Activated CD4-positive, alpha-beta T cell treated with anti-CD3 and anti-CD28 coated beads for 1 hour (primary cell): ENCODE data around the gene GRK5.

ENCODE experiments used
- DNase-seq: peaks from one replicate; pipeline ENCODE4 v3.0.0-alpha.2; 2020

GRK5 gene

DNA sequence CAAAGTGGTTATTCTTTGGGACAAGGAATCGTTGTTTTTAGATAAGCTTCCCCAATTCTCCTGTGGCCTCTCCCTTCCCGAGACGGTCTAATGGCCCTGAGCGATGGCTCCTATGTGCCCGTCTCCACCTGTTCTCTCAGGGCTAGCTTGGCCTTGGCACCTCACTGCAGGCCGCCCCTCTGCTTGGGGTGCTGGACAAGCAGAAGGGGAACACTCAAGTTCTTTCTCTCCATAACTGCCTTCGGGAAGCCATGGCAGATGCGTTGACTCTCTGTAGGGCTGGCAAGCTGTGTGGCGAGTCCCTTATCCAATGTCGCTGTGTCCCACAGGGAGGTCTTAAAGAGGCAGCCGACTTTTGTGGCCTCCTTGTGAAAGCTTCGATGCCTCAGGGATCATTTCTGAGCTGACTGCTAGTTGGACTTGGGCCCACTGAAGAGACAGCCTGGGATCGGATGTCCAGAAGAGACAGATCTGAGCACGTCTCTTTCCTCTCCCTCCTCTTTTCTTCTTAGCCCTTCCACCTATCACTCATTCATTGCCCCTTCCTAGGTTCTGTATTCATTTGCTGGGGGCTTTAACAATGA lies 70.8 kb downstream of the GRK5 start:
- DNase-seq = no peak

DNA sequence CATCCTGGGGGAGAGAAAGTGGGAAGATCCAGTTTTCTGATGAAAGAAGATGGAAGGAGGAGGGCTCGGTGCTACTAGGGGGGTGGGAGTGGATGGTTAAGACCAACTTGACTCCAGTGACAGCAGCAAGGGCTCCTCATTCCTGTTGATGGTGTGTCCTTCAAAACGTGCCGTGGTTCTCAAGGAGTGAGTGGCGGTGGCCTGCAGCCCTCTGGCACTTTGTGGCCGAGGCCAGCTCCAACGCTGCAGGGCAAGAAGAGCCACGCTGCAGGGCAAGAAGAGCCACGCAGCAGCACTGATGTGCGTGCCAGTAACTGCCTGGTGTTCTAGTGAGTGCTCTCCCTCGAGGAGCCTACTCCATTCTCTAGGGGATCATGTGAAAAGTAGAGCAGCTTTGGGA lies 72.1 kb downstream of the GRK5 start:
- no peak for DNase-seq

DNA sequence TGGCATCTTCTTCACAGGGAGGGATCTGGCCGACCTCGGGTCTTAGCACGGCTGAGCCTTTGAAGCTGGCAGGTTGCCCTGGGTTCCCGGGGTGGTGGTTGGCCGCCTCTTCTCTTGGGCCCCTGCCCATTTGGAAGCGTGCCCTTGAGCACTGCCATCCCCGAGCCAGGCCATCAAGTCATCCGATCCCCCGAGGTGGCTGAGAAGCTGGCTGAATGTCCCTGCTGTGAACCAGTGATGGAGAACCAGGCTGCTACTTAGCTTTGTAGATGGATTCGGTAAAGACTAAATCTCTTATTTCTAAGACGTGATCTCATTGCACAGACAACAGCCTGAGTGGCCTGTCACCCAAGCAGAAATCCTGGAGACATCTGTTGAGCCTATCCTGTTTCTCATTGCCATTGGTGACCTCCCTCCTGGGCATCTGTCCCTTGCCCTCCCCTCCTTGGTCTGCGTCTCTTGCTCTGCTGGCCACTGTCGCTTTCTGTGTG lies 74.3 kb downstream of the GRK5 start:
- no peak for DNase-seq

DNA sequence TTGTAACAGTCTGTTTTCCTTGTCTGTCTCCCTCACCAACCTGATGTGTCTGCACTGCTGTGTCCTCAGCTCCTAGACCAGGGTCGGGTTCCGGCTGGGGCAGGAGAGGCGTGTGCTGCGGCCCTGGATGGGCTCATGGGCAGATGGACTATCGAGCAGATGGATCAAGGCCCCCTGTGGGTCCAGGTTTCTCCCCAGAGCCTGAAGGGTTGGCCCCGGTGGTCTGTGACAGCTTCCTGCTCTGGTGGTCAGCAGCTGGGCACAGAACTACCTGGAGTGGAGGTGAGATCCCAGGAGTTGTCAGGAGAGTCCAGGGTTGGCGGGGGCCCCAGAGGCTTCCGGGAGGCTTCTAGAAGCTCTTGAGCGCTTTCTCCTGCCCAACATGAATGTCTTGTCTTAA lies 75.1 kb downstream of the GRK5 start:
- DNase-seq = no peak

DNA sequence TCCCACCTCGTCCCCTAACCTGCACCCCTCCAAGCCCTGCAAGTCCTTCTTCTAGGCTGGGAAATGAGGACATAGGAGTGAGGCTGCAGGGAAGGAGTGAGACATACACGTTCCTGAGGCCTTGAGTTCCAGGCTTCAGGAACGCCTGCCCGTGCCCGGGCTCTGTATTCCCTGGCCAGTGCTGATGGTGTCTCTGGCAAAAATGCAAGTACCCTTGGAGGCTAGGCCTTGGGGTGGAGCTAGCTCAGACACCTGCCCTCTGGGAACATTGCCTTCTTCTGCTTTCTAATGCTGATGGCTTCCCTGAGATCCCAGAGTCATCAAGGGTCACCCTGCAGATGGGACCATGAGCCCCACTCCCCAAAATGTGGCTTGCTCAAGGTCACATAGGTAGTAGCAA lies 76.0 kb downstream of the GRK5 start:
- DNase-seq = no peak

DNA sequence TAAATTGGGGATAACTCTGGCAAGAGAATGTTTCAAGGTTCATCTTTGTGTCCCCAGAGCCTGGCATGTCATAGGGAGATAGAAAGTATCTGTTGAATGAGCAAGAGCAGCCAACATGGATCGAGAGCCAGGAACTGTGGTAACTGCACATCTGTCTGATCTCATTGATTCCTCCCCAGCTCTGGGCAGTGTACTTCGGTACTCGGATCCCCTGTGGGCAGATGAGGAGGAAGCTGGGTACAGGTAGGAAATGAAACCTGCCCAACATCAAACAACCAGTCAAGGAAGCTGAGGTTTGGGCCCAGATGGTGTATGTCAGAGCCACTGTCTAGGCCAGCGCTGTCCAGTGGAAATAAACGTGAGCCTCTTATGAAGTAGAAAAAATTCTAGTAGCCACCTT lies 76.4 kb downstream of the GRK5 start:
- no peak for DNase-seq

DNA sequence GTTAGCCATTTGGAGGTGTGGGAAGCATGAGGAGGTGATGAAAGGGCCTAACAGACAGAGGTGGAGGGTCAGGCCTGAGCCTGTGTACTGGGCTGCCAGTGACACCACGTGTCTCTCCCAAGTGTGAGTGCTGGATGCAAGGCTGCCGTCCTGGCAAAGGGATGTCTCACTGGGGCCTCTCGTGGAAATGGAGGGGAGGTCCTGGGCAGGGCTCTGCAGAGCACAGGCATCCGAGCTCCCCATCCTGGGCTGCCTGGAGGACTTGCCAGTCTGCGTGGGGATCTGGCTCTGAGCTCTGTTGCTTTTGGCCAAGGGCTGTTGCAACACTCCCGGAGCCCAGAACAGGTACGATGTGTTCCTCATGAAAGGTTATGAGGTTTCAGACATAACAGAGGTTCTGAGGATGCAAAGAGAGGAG lies 77.3 kb downstream of the GRK5 start:
- DNase-seq = no peak

DNA sequence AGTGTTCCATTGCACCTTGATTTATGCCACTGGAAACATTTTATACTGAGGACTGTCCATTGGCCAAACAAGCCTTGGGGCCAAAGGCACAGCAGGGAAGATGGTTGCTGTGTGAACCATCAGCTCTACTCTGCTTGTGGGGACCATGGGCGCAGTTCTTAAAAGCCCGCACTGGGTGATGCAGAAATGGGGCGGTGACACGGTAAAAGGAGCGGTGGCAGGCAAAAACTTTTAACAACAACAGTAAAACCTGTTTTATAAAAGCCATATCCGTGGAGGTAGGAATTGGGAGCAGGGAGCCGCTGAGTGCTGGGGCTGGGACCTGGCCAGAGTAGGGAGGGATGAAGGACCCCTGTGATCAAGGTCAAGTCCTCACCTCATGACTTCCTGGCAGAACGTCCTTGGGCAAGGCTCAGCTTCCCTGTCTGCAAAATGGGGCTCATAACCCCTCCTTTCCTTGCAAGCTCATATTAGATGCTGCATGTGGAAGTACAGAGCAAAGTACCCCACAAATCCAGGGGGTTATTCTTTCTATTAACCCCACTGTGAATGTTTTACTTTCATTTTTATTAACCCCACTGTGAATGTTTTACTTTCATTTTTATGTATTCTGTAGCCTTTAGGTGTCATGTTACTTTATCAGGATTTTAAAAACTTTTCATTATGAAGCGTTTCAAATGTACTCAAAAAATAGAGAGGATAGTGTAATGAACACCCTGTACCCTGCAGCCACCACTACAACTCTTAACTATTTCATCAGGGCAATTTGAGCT lies 78.3 kb downstream of the GRK5 start:
- no peak for DNase-seq

DNA sequence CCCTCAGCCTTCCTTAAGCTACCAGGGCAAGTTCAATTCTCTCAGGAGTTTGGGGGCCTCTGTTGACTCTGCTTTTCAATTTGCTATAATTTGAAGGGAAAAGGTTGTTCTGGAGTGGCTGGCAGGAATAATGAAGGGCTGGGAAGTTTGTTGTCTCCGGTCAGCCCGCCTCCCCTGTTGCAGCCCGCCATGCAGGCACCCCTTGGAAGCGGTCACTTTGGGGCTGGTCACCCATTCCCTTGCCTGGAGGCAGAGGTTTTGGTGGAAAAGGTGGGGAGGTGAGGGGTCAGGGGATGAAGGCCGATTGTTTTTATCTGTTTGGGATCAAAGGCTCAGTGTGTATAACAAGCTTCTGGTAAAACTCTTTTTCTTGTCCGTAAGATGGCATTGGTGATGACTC lies 79.1 kb downstream of the GRK5 start:
- no peak for DNase-seq

DNA sequence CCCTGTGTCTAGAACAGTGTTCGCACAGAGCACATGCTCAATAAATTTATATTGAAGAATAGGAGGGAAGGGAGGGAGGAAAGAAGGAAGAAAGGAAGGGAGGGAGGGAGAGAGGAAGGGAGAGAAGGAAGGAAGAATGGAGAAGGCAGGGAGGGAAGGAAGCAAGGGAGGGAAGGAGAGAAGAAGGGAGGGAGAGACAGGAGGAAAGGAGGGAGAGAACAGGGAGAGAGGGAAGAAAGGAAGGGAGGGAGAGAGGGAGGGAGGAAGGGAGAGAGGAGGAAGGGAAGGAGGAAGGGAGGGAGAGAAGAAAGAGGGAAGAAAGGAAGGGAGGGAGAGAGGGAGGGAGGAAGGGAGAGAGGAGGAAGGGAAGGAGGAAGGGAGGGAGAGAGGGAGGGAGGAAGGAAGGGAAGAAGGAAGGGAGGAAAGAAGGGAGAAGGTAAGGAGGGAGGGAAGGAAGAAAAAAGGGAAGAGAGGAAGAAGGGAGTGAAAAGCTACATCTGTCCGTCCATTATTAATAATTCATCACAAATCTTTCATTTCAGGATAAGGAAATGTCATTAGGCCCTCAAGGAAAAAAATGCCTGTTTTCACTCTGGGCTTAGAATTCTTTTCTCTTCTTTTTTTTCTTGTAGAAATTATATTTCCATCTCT lies 79.7 kb downstream of the GRK5 start:
- no peak for DNase-seq

DNA sequence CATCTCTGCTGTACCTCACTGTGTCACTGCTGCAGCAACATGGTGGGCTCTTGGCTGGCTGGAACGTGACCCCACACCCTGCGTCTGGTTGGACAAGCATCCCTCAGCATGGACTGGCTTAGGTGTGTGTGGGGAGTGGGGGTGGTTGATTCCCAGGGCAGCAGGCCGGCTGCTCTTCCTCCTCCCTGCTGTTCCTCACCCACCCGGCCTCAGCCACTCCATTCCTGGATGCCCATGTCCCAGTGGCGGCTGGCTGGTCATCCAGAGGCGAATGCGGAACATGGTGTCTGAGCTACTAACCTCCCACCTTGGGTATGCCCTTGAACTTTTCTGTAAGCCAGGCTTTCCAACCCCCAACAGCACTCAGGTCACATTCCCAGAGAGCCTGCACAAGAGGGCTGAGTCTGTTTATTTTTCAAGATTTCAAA lies 81.2 kb downstream of the GRK5 start:
- DNase-seq = no peak

DNA sequence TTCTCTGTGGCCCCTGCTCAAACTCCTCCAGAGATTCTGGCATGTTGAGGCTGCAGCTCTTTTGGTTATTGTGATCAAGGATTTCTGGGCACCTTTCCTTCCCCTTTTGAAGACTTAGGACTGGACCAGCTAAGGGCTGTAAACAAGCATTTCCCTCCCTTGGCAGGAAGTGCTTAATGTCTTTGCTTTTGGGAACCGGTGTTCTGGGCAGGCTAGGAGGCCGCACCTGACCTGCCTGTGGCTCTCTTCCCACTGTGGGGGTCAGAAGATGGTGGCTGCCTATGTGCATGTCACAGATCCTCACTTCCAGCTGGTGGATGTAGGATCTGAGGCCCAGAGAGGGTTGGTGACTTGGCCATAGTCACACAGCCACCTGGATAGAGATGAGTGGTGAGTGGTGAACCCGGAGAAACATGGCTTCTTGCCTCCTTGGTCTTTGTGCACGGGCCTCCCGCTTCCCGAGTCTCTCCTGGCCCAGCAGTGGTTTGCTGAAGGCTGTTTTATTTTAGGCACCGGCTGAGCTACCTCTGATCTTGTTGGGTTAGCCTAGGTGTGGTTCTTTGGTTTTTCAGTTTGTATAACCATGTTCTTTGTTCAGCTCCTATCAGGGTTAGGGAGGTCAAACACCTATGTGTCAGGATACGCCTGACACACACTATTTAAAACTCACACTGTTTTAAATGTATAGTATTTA lies 82.0 kb downstream of the GRK5 start:
- no peak for DNase-seq

DNA sequence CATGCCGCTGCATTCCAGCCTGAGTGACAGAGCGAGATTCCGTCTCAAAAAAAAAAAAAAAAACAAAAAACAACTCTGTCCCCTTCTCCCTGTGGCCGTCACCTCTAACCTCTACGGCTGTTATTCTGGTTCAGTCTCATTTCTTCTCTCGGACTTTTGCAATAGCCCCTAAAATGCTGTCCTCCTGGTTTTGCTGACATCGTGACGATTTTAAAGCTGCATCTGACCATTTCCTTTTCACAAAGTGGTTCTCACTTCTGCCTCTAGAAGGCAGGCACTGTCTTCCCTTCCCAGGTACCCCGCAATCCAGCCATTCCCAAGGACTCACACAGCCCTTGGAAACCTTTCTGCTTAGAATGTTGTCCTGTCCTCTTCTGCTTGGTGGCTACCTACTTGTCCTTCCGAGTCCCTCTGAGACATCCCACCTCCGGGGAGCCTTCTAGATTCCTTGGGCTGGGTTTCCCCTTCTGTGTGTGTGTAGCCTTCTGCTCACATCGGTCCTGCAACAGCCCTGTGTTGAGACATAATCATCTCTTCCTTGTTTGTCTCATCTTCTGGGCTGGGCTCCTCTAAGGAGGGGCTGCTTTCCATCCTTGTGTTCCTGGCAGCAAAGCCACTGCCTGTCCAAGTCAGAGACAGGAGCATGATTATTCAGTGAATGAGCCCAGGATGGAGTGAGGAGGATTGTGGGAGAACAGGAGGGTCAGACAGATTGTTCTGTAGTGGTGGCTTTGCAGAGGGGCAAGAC lies 83.1 kb downstream of the GRK5 start:
- no peak for DNase-seq

DNA sequence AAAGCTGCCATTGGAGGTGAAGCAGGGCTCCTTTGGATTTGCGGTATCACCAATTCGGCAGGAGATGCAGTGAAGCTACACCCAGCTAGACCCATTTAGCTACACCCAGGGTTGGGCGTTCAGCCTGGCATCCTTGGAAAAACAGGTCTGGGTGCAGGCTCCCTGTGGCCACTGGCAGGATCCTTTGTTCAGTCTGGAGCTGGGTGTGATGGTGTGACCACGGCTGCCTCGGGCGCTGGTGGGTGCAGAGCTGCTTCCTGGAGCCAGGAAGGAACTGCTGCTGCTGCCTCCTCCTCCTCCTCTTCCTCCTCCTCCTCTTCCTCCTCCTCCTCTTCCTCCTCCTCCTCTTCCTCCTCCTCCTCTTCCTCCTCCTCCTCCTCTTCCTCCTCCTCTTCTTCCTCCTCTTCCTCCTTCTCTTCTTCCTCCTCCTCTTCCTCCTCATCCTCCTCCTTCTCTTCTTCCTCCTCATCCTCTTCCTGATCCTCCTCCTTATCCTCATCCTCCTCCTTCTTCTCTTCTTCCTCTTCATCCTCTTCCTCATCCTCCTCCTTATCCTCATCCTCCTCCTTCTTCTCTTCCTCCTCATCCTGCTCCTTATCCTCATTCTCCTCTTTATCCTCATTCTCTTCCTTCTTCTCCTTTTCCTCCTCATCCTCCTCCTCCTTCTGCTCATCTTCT lies 84.0 kb downstream of the GRK5 start:
- no peak for DNase-seq

DNA sequence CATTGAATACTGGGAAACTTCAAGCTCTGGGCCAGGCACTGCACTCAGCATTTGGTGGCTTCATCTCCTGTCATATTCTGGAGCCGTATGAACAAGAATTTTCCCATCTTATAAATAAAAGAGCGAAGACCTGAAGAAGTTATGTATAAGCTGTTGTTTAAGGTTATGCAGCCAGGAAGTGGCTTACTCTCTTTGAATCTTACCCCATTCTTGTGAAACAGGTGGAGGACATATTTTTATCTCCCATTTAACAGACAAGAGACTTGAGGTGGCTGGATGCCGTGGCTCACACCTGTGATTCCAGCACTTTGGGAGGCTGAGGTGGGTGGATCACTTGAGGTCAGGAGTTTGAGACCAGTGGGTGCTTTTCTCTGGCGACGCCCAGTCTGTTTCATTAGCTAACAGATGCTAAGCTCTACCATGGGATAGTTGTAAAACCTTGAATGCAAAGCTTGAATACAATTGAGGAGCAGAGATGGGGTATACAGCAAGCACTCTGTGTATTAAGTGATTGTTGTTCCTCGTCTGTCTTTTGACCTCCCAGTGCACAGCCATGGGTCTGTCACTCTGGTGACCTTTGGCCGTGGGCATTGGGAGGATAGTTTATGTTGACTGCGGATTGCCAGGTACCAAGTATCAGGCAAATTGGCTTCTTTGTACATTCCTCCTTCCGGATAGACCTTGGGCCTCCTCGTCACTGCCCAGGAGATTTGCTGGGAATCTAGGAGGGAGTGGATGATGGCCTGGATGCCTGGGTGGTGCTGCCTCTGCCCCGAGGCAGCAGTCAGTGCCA lies 85.8 kb downstream of the GRK5 start:
- no peak for DNase-seq

DNA sequence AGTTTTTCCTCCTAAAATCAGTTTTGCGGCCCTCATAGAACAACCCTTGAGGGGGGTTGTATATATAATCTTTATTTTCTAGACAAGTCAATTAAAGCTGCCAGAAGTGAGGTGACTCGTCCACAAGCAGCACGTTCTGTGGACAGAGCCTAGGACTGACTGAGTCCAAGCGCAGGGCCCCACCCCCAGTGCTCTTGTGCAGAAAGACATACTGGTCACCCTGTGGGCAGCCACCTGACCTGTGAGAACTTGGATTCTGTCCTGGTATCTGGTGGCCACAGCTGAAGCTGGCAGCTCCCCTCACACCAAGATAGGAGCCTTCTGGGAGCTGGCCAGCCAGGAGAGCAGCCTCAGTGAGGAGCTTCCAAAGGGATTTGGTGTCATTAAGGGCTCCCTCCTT lies 89.3 kb downstream of the GRK5 start:
- DNase-seq = no peak

DNA sequence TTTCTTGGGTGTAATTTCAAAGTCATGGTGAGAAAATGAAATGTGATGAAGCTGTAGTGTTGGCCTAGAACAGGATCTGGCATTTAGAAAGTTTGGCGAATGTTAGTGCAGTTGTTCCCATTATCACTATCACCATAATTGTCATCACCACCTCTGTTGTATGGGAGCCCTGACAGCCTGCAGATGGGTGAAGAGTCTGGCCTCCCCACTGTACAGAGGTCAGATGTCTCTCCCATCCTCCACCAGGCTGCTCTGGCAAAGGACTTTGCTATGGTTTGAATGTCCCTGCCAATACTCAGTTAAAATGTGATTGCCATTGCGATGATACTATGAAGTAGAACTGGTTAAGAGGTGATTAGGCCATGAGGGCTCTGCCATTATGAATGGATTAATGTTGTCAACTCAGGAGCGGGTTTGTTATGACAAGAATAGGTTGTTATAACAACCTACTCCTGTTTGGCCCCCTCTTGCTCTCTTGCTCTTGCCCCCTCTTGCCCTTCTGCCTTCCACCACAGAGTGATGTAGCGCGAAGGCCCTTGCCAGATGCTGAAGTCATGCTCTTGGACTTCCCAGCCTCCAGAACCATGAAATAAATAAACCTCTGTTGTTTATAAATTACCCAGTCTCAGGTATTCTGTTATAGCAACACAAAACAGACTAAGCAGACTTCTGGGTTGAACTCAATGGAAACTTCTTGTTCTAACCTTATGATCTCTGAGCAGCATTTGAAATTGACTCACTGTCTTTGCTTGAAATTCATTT lies 90.0 kb downstream of the GRK5 start:
- no peak for DNase-seq

DNA sequence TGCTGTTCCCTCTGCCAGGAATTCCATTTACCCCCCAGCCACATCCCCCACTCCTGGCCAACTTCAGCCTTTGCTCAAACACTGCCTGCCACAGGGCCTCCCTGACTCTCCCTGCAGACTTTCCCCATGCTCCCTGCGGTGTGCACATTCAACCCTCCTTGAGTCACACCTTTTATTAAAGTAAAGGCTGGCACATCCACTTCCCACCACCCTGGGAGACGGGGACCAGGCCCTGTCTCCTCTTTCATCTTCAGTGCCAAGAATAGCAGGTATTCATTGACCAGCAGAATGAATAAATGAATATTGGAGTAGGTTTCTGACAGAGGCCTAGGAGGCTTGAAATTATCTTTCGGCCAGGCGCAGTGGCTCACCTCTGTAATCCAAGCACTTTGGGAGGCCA lies 91.4 kb downstream of the GRK5 start:
- DNase-seq = no peak

DNA sequence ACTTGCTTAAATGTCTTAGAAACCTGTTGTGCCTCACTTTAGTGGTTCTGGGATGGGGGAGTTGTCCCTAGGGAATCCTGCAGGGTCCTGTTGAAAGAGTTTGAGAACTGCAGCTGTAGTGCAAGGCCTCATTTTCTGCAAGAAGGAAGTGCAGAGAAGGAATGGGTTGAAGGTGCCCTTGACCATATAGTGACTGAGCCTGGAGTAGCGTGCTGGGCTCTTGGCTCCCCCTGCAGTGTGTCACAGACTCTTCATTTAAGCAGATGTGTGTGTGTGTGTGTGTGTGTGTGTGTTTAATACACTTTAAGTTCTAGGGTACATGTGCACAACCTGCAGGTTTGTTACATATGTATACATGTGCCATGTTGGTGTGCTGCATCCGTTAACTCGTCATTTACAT lies 92.2 kb downstream of the GRK5 start:
- no peak for DNase-seq

DNA sequence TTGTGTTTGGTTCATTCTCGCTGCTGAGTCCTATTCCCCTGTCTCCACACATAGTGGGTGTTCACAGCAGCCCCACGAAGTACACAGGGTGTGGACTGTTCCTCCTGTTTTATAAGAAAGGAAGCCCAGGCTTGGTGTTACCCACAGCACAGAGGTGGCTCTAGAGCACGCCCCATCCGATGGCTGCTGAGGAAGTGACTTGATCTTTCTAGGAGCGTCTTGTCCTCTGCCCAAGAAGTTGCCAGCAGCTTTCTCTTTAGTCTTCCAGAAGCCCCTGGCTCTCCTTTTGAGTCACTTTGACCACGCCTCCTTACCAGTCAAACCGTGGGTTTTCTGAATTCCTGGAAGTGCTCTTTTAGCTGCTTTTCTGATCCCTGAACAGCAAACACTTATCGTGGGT lies 94.0 kb downstream of the GRK5 start:
- DNase-seq = peak; percentile 42

DNA sequence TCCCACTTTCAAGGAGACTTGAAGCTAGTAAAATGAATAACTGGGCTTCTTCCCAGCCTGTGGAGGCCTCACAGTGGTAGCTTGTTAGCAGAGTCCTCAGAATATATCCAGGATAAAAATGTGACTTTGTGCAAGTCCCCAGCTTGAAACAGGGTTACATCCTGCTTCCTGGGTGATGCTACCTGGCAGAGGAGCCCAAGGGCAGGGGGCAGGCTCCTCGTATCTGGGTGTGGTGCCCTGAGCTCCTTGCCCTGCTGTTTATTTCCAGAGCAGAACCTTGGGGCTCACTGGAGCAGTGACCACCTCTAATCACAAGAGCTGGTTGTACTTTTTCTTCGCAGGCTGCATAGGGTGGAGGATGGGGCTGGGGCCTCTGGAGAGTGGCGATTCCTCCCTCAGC lies 94.8 kb downstream of the GRK5 start:
- DNase-seq = no peak
